GM21737 (cell line): ENCODE results near the gene VSTM2L.

Experiments
- ATAC-seq: cut with Tn5 transposase; IDR thresholded peaks from one replicate; pipeline ENCODE4 v1.9.1; 2021; ENCODE audit warnings: mild to moderate bottlenecking, moderate library complexity; ENCODE audit not compliant: unreplicated experiment

Gene VSTM2L

GRCh38 chr20:37936041-37936440, 33.1 kb downstream of the VSTM2L start:
- ATAC-seq: no peak

GRCh38 chr20:37936451-37936850, 33.5 kb downstream of the VSTM2L start:
- ATAC-seq: no peak

- no peak for ATAC-seq
Measured at GRCh38 chr20:37937686-37938085, 34.8 kb downstream of the VSTM2L start.

- no peak for ATAC-seq
Measured at GRCh38 chr20:37938181-37938750, 35.3 kb downstream of the VSTM2L start.

GRCh38 chr20:37938954-37939353, 36.0 kb downstream of the VSTM2L start:
- ATAC-seq: no peak

- ATAC-seq: no peak
Measured at GRCh38 chr20:37939701-37940560, 37.0 kb downstream of the VSTM2L start.

GRCh38 chr20:37940858-37941257, 37.9 kb downstream of the VSTM2L start:
- ATAC-seq: no peak

- ATAC-seq: no peak
Measured at GRCh38 chr20:37941332-37941731, 38.4 kb downstream of the VSTM2L start.

- no peak for ATAC-seq
Measured at GRCh38 chr20:37941992-37942391, 39.1 kb downstream of the VSTM2L start.

- ATAC-seq: no peak
Measured at GRCh38 chr20:37943033-37943432, 40.1 kb downstream of the VSTM2L start.

GRCh38 chr20:37943501-37944455, 40.9 kb downstream of the VSTM2L start:
- ATAC-seq: no peak

- no peak for ATAC-seq
Measured at GRCh38 chr20:37944456-37944981, 41.6 kb downstream of the VSTM2L start.

- ATAC-seq: no peak
Measured at GRCh38 chr20:37945091-37945547, 42.2 kb downstream of the VSTM2L start.

GRCh38 chr20:37946946-37947345, 44.0 kb downstream of the VSTM2L start:
- no peak for ATAC-seq

GRCh38 chr20:37947943-37948342, 45.0 kb downstream of the VSTM2L start:
- no peak for ATAC-seq

GRCh38 chr20:37948956-37949355, 46.0 kb downstream of the VSTM2L start:
- ATAC-seq: no peak

- no peak for ATAC-seq
Measured at GRCh38 chr20:37954190-37954589, 51.3 kb downstream of the VSTM2L start.

GRCh38 chr20:37954626-37955025, 51.7 kb downstream of the VSTM2L start:
- no peak for ATAC-seq

- no peak for ATAC-seq
Measured at GRCh38 chr20:37955511-37955910, 52.6 kb downstream of the VSTM2L start.

- ATAC-seq: no peak
Measured at GRCh38 chr20:37956107-37956585, 53.2 kb downstream of the VSTM2L start.
